SKM-1 treated with dmso at 0.1 percent for 144 hours (cell line): Measurements from ENCODE around the gene RAD51B.
"Not testable (repeated sequence)": the region's sequence is repeated elsewhere in the genome, so short reads cannot be mapped to it uniquely, and the experiment has no call there.

ENCODE experiments used
- DNase-seq: peaks from one replicate; lab custom pipeline; 2025; ENCODE audit not compliant: unreplicated experiment; lab: John Stamatoyannopoulos, UW

RAD51B gene

GRCh38 chr14:68167383-68168087 lies 348.0 kb downstream of the RAD51B start:
- DNase-seq: no peak

DNA sequence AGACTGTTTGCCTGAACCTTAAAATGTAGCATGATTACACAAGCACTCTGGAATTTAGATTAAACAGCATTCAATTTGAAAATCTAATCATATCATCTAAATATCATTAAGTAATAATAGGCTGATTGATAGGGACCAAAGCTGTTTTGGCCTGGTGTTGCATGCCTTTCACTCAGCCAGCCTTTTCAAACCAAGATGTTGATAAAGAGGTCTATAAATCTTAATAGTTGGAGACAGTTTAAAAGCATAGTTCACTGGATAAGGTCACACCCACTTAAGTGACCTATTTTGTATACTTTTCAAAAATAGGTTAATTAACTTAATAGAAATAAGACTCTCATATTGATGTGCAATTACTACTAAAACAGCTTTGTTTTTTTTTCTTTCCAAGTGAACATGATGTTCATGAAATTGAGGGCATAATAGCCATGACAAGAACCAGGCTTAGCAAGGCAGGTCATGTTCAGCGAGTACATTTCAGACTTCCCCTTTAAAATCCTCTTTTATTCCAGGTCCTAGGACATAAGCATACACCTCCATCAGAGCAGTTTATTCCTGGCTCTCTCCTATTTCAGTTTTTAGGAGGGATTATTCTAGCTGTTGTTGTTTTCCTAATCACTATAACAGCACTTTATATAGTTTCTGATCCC lies 349.0 kb downstream of the RAD51B start:
- DNase-seq: no peak

GRCh38 chr14:68172216-68172615 lies 352.6 kb downstream of the RAD51B start:
- no peak for DNase-seq

- DNase-seq: no peak
Measured at GRCh38 chr14:68172627-68173026, 353.0 kb downstream of the RAD51B start.

- DNase-seq: no peak
Measured at GRCh38 chr14:68173227-68173972, 353.8 kb downstream of the RAD51B start.

GRCh38 chr14:68174446-68174845 lies 354.9 kb downstream of the RAD51B start:
- no peak for DNase-seq

- DNase-seq: no peak
Measured at GRCh38 chr14:68176687-68177086, 357.1 kb downstream of the RAD51B start.

- DNase-seq: no peak
Measured at GRCh38 chr14:68177728-68178127, 358.1 kb downstream of the RAD51B start.

GRCh38 chr14:68178282-68178681 lies 358.7 kb downstream of the RAD51B start:
- DNase-seq: no peak

- DNase-seq: no peak
Measured at GRCh38 chr14:68181519-68182326, 362.1 kb downstream of the RAD51B start.

DNA sequence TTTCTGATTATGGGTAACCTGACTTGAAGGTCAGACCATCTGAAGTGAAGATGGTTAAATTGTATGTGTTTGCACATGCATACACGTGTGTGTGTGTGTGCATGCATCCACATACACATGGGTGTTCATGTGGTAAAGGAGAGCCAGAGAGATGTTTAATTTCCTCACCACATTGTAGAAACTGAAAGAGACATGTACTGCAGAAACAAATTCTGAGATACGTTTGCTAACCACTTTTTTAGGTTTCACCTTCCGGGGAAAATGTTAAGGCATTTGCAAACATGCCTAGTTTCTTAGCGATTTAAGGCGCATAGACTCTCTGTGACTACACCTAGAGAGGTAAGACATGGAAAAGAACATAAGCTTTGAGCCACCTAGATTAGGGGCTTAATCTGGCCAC lies 362.9 kb downstream of the RAD51B start:
- no peak for DNase-seq

- not testable (repeated sequence) for DNase-seq
Measured at GRCh38 chr14:68186500-68187276, 367.1 kb downstream of the RAD51B start.

- DNase-seq: no peak
Measured at GRCh38 chr14:68188174-68188573, 368.6 kb downstream of the RAD51B start.

DNA sequence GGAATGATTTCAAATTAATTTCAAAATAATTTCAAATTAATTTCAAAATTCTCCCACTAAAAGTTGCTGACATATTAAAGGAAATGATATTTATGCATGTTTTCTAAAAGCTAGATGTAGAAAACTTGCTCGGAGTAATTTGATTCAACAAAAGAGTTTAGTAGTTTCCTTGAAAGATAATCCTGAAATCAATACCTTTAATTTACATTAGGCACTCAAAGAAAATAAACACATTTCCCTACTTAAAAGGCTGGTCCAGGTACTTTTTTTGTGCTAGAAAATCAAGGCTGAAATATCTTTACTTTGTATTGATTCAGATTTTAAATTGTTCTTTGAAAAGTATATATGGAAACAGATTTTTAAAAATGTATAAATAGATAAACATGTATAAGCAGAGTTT lies 370.5 kb downstream of the RAD51B start:
- DNase-seq: no peak

DNA sequence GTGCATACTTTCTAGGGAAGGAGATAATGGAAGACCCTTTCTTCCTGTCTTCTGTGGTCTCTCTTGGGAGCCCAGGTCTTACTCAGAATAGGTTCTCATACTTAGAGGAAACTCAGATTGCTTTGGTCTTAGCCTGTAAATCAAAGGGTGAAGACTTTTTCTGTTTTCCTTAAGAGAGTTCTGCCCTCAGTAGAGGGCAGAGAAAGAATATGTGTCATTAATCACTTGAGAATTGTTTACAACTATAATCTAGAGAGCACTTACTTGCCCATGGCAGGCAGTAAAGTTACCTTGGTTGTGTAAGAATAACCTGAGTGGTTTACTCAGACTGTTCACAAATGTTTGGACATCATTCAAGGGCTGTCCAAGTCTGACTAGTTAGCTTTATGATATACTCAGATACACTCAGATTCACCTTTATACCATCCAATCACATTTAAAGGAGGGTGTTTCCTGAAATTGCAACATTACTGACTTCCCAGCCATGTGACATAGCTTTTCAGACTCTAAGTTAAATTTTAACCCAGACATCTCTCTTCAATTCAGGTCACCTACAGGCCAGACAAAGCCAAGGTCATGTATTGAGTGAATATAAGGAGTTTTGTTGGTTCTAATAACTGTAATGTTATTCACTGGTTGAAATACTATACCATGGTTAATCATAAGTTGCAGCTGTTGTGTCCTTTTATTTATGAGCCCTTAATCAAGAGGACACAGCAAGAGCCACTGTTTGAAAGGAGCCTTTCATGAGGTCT lies 372.2 kb downstream of the RAD51B start:
- DNase-seq: no peak

DNA sequence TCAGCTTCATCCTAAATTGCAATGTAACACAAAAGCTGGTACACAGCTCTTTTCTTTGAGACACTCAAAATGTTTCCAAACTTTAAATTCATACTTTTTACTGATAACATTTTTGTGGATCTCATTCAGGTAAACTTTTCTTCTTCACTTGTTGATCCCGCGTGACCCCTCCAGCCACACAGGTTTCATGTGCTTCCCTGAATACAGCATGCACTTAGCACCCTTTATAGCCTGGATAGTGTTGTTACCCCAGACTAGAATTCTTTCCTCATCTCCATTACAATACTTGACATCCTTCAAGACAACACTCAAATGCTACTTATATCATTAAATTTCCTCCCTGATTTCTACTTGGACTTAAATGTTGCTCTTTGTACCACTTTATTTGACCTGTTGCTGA lies 373.4 kb downstream of the RAD51B start:
- DNase-seq: no peak

DNA sequence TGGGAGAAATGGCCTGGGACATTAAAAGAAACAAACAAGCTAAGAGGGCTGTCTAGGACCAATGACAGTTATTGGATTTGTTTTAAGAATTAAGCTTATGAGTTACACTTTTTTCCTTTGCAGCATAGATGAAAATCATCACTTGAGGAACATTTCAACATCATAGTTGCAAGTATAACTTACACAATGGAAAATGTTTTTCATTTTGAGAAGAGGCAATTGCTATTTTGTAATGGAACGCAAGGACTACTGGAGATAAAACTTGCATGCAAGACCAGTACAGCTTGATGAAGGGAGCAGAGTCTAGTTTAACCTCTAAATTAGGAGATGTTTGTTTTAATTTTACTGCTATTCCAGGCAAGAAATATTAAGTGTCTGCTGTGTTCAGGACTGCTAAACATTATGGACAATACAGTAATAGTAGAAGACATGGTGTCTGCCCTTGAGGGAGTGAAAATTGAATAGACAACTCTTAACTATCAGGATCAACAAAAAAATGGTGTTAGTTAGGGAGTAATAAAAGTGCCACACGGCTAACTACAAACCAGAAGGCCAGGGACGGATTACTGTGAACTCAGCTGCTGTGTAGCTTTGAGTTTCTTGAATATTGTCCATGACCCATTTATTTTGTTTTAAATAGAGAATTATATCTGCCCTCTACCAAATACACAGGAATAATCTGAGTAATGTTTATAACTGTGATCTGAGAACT lies 374.5 kb downstream of the RAD51B start:
- DNase-seq: no peak

GRCh38 chr14:68195126-68195525 lies 375.5 kb downstream of the RAD51B start:
- no peak for DNase-seq
